ENCODE results near the gene SMCHD1.
"Not testable (repeated sequence)": the region's sequence is repeated elsewhere in the genome, so short reads cannot be mapped to it uniquely, and the experiment has no call there.

SMCHD1 gene

GRCh38 chr18:2811416-2811815, 155.9 kb downstream of the SMCHD1 start:
- DNase-seq (ENCODE audit: low read depth in 2 of 2, low spot score in 1 of 2) = no peak

- no peak for DNase-seq (ENCODE audit: low read depth in 2 of 2, low spot score in 1 of 2)
These were observed 159.4 kb downstream of the SMCHD1 start for GRCh38 chr18:2814928-2815327.

GRCh38 chr18:2818281-2818680, 162.8 kb downstream of the SMCHD1 start:
- no peak for DNase-seq (ENCODE audit: low read depth in 2 of 2, low spot score in 1 of 2)

GRCh38 chr18:2821695-2822094, 166.2 kb downstream of the SMCHD1 start:
- no peak for DNase-seq (ENCODE audit: low read depth in 2 of 2, low spot score in 1 of 2)

GRCh38 chr18:2822213-2822921, 166.8 kb downstream of the SMCHD1 start:
- no peak for DNase-seq (ENCODE audit: low read depth in 2 of 2, low spot score in 1 of 2)

GRCh38 chr18:2823202-2823601, 167.7 kb downstream of the SMCHD1 start:
- no peak for DNase-seq (ENCODE audit: low read depth in 2 of 2, low spot score in 1 of 2)

GRCh38 chr18:2823966-2824365, 168.4 kb downstream of the SMCHD1 start:
- no peak for DNase-seq (ENCODE audit: low read depth in 2 of 2, low spot score in 1 of 2)

GRCh38 chr18:2824865-2825264, 169.3 kb downstream of the SMCHD1 start:
- no peak for DNase-seq (ENCODE audit: low read depth in 2 of 2, low spot score in 1 of 2)

GRCh38 chr18:2825613-2826175, 170.2 kb downstream of the SMCHD1 start:
- DNase-seq (ENCODE audit: low read depth in 2 of 2, low spot score in 1 of 2) = no peak

GRCh38 chr18:2826581-2826980, 171.1 kb downstream of the SMCHD1 start:
- DNase-seq (ENCODE audit: low read depth in 2 of 2, low spot score in 1 of 2) = no peak

- no peak for DNase-seq (ENCODE audit: low read depth in 2 of 2, low spot score in 1 of 2)
These were observed 171.5 kb downstream of the SMCHD1 start for GRCh38 chr18:2827061-2827460.

- not testable (repeated sequence) for DNase-seq (ENCODE audit: low read depth in 2 of 2, low spot score in 1 of 2)
These were observed 180.6 kb downstream of the SMCHD1 start for GRCh38 chr18:2836118-2836517.

GRCh38 chr18:2837290-2837689, 181.8 kb downstream of the SMCHD1 start:
- DNase-seq (ENCODE audit: low read depth in 2 of 2, low spot score in 1 of 2) = not testable (repeated sequence)

- DNase-seq (ENCODE audit: low read depth in 2 of 2, low spot score in 1 of 2) = no peak
These were observed 183.7 kb downstream of the SMCHD1 start for GRCh38 chr18:2839202-2839601.

- DNase-seq (ENCODE audit: low read depth in 2 of 2, low spot score in 1 of 2) = no peak
These were observed 185.0 kb downstream of the SMCHD1 start for GRCh38 chr18:2840521-2840920.

GRCh38 chr18:2843146-2843545, 187.6 kb downstream of the SMCHD1 start:
- DNase-seq (ENCODE audit: low read depth in 2 of 2, low spot score in 1 of 2) = no peak

GRCh38 chr18:2845172-2845571, 189.6 kb downstream of the SMCHD1 start:
- no peak for DNase-seq (ENCODE audit: low read depth in 2 of 2, low spot score in 1 of 2)

GRCh38 chr18:2846636-2847316, 191.2 kb downstream of the SMCHD1 start, which contains the start of gene EMILIN2:
Gene EMILIN2 (plus strand): TSS chr18:2847006. CDS start chr18:2847189, 183 bp downstream.
- DNase-seq (ENCODE audit: low read depth in 2 of 2, low spot score in 1 of 2) = peak in 1 of 2 donors; percentile 5

- no peak for DNase-seq (ENCODE audit: low read depth in 2 of 2, low spot score in 1 of 2)
These were observed 192.1 kb downstream of the SMCHD1 start for GRCh38 chr18:2847317-2848246.

- DNase-seq (ENCODE audit: low read depth in 2 of 2, low spot score in 1 of 2) = no peak
These were observed 193.0 kb downstream of the SMCHD1 start for GRCh38 chr18:2848247-2849246.
